GM23338 (cell line): ENCODE data around the gene F7. TPM values are rescaled to one million over a fixed set of nuclear protein-coding genes. Genes with fewer than 3 reads are reported as not detected.
"Not testable (repeated sequence)": the region's sequence is repeated elsewhere in the genome, so short reads cannot be mapped to it uniquely, and the experiment has no call there.

ENCODE experiments used
- ATAC-seq: fragments of 200-7000 bp; cut with Tn5 transposase; 3 replicates; pipeline ENCODE4 v1.9.1; 2020
- DNase-seq: peaks from one replicate; pipeline ENCODE4 v3.0.0-alpha.2; 2015; ENCODE audit warnings: low spot score
- H2AFZ ChIP-seq: fragments of 200-600 bp; sonication (generic); 2 replicates; pipeline ENCODE4 v1.8.0; 2016; ENCODE audit warnings: antibody characterized with exemption, mild to moderate bottlenecking, moderate library complexity
- H3F3A ChIP-seq: fragments of 200-600 bp; sonication (generic); replicated peaks from 2 replicates; pipeline ENCODE4 v1.8.0; 2017; ENCODE audit warnings: antibody characterized with exemption, mixed run types, low read depth
- H3K27ac ChIP-seq: fragments of 200-600 bp; sonication (generic); 2 replicates; pipeline ENCODE4 v1.6.1; 2016; ENCODE audit warnings: low read depth
- H3K27me3 ChIP-seq: fragments of 200-600 bp; sonication (generic); 2 replicates; pipeline ENCODE4 v1.8.0; 2016; ENCODE audit warnings: mild to moderate bottlenecking, mixed run types, moderate library complexity; ENCODE audit not compliant: insufficient read depth
- H3K36me3 ChIP-seq: fragments of 200-600 bp; sonication (generic); 2 replicates; pipeline ENCODE4 v1.8.0; 2016; ENCODE audit warnings: mild to moderate bottlenecking; ENCODE audit not compliant: insufficient read depth
- H3K4me1 ChIP-seq: fragments of 200-600 bp; sonication (generic); 2 replicates; pipeline ENCODE4 v1.8.0; 2016; ENCODE audit warnings: mild to moderate bottlenecking, moderate library complexity; ENCODE audit not compliant: insufficient read depth
- H3K4me2 ChIP-seq: fragments of 200-600 bp; sonication (generic); 2 replicates; pipeline ENCODE4 v1.7.1; 2017; ENCODE audit warnings: mixed run types
- H3K4me3 ChIP-seq: fragments of 200-600 bp; sonication (generic); 2 replicates; pipeline ENCODE4 v1.6.1; 2016; ENCODE audit warnings: mixed run types
- H3K79me2 ChIP-seq: fragments of 200-600 bp; sonication (generic); replicated peaks from 2 replicates; pipeline ENCODE4 v1.8.0; 2017; ENCODE audit warnings: mild to moderate bottlenecking; ENCODE audit not compliant: insufficient read depth
- H3K9me2 ChIP-seq: fragments of 200-600 bp; sonication (generic); 2 replicates; pipeline ENCODE4 v1.8.0; 2017; ENCODE audit not compliant: insufficient read depth
- H4K20me1 ChIP-seq: fragments of 200-600 bp; sonication (generic); replicated peaks from 2 replicates; pipeline ENCODE4 v1.8.0; 2017; ENCODE audit warnings: mild to moderate bottlenecking; ENCODE audit not compliant: insufficient read depth
- H3K27ac Mint-ChIP-seq: 2 replicates; pipeline ENCODE4 v1.8.0; 2020; ENCODE audit warnings: inconsistent platforms, mild to moderate bottlenecking, moderate library complexity, mixed read lengths
- H3K27me3 Mint-ChIP-seq: 3 replicates; pipeline ENCODE4 v1.8.0; 2022; ENCODE audit warnings: low read depth, mild to moderate bottlenecking, moderate library complexity, mixed read lengths, inconsistent platforms; ENCODE audit not compliant: insufficient read depth, poor library complexity
- H3K36me3 Mint-ChIP-seq: 3 replicates; pipeline ENCODE4 v1.8.0; 2021; ENCODE audit warnings: low read depth, mild to moderate bottlenecking, inconsistent platforms, moderate library complexity, mixed read lengths
- H3K4me1 Mint-ChIP-seq: 3 replicates; pipeline ENCODE4 v1.8.0; 2020; ENCODE audit warnings: mild to moderate bottlenecking, inconsistent platforms, mixed read lengths
- H3K4me3 Mint-ChIP-seq: 3 replicates; pipeline ENCODE4 v1.8.0; 2021; ENCODE audit warnings: moderate library complexity, mild to moderate bottlenecking, inconsistent platforms, mixed read lengths
- H3K9me3 Mint-ChIP-seq: 3 replicates; pipeline ENCODE4 v1.8.0; 2020; ENCODE audit warnings: moderate library complexity, mild to moderate bottlenecking, inconsistent platforms, mixed read lengths
- CREB1 ChIP-seq: fragments of 250-450 bp; sonication (Bioruptor Pico); IDR thresholded peaks from 2 replicates; pipeline ENCODE4 v1.5.0; 2020; ENCODE audit warnings: low read depth, mild to moderate bottlenecking, moderate library complexity
- CTCF ChIP-seq, 2 experiments: fragments of 200-600 bp in 1 of 2; sonication (generic) in 1 of 2; conservative IDR thresholded peaks; 2 replicates each; pipeline versions ENCODE4 v1.5.1 to v1.6.1; 2016 to 2017; ENCODE audit warnings: antibody characterized with exemption in 2 of 2, low read depth in 2 of 2, mild to moderate bottlenecking in 2 of 2, moderate library complexity in 1 of 2
- EZH2 ChIP-seq: fragments of 200-600 bp; sonication (generic); IDR thresholded peaks from one replicate; pipeline ENCODE4 v1.8.0; 2017; ENCODE audit warnings: antibody characterized with exemption, mild to moderate bottlenecking, low read depth; ENCODE audit not compliant: unreplicated experiment
- EZH2phosphoT487 ChIP-seq: fragments of 200-600 bp; sonication (generic); IDR thresholded peaks from one replicate; pipeline ENCODE4 v1.8.1; 2018; ENCODE audit warnings: antibody characterized with exemption; ENCODE audit not compliant: unreplicated experiment
- JUNB ChIP-seq: IDR thresholded peaks from one replicate; pipeline ENCODE4 v1.6.1; 2016; ENCODE audit warnings: antibody characterized with exemption; ENCODE audit not compliant: unreplicated experiment
- NANOG ChIP-seq: IDR thresholded peaks from 2 replicates; pipeline ENCODE4 v1.6.1; 2016; ENCODE audit warnings: antibody characterized with exemption, borderline replicate concordance
- POLR2AphosphoS5 ChIP-seq: IDR thresholded peaks from 2 replicates; pipeline ENCODE4 v1.6.1; 2016; ENCODE audit warnings: antibody characterized with exemption, low read depth
- STAT1 ChIP-seq: IDR thresholded peaks from one replicate; pipeline ENCODE4 v1.6.1; 2016; ENCODE audit warnings: antibody characterized with exemption; ENCODE audit not compliant: unreplicated experiment
- ZNF114 ChIP-seq: fragments of 250-450 bp; sonication (Bioruptor Pico); IDR thresholded peaks from 2 replicates; pipeline ENCODE4 v1.5.0; 2020; ENCODE audit warnings: mild to moderate bottlenecking, moderate library complexity
- ZNF331 ChIP-seq: fragments of 250-450 bp; sonication (Bioruptor Pico); IDR thresholded peaks from 2 replicates; pipeline ENCODE4 v1.5.0; 2020; ENCODE audit warnings: low read depth, mild to moderate bottlenecking, moderate library complexity
- polyA plus RNA-seq: library from polyadenylated mRNA; unstranded; fragments of >200 nt; fragmentation: Nextera tagmentation; extraction: Ambion mirVana; gene quantifications from 2 replicates; pipeline ENCODE4 v1.2.1, GENCODE V29; 2016
- total RNA-seq: library from RNA; depleted of rRNA; stranded (reverse); fragments of >200 nt; shearing (Covaris generic); gene quantifications from 2 replicates; pipeline ENCODE4 v1.2.3, GENCODE V29; 2014

F7 gene
- total and polyA plus RNA-seq, 2 experiments from 2014 or later, result 0.16 to 0.24 TPM

GRCh38 chr13:113110852-113111315 lies 5.3 kb downstream of the F7 start (continued):
- TF ChIP-seq STAT1 (no peak), EZH2phosphoT487 (no peak), EZH2 (no peak), CTCF (conservative IDR thresholded peaks at IDR 0.05; ENCODE audit: low read depth in 2 of 2) (no peak)

- ATAC-seq, DNase-seq, H3K9me2 ChIP-seq, H3K4me3 ChIP-seq, H3K9me3 Mint-ChIP-seq, H3K4me2 ChIP-seq, H3K4me3 Mint-ChIP-seq, H3K79me2 ChIP-seq, H3K36me3 Mint-ChIP-seq, H4K20me1 ChIP-seq, H3F3A ChIP-seq, H3K36me3 ChIP-seq, H3K27ac ChIP-seq, H3K27ac Mint-ChIP-seq, H3K4me1 ChIP-seq, H3K4me1 Mint-ChIP-seq, H2AFZ ChIP-seq: not testable (repeated sequence)
- H3K27me3 Mint-ChIP-seq, result peaks cover 23% of the 10 kb centered on the region
- H3K27me3 ChIP-seq, result peaks cover 28% of the 10 kb centered on the region
Observed at GRCh38 chr13:113111821-113112220, 6.2 kb downstream of the F7 start.

GRCh38 chr13:113112475-113112874 lies 6.9 kb downstream of the F7 start:
- not testable (repeated sequence) for H3K4me2 ChIP-seq, H3K27ac ChIP-seq, H3K27ac Mint-ChIP-seq, ATAC-seq, H3K4me1 ChIP-seq, H3K9me2 ChIP-seq, H3K4me1 Mint-ChIP-seq, H4K20me1 ChIP-seq, H2AFZ ChIP-seq, H3K4me3 Mint-ChIP-seq, H3K4me3 ChIP-seq, H3K36me3 Mint-ChIP-seq, H3K36me3 ChIP-seq, H3K79me2 ChIP-seq, H3F3A ChIP-seq, DNase-seq, H3K9me3 Mint-ChIP-seq
- H3K27me3 ChIP-seq, result peaks cover 28% of the 10 kb centered on the region
- H3K27me3 Mint-ChIP-seq, result peaks cover 23% of the 10 kb centered on the region

- H3K36me3 Mint-ChIP-seq, result peaks cover 4% of the 10 kb centered on the region; the same call in 2 of the 3 replicates
- H3K4me3 Mint-ChIP-seq, result no peak overlapping the region
- no peaks in the 10 kb centered on the region for H3K9me2 ChIP-seq
- no peak overlapping the region for H3K27ac ChIP-seq
- H3K4me2 ChIP-seq, result no peak overlapping the region
- no peaks in the 10 kb centered on the region for H3K36me3 ChIP-seq
- no peak for DNase-seq
- H3K4me3 ChIP-seq, result no peak overlapping the region
- H3K4me1 ChIP-seq, result no peaks in the 10 kb centered on the region
- H2AFZ ChIP-seq, result no peak overlapping the region
- no peak overlapping the region for H3K27ac Mint-ChIP-seq
- no peaks in the 10 kb centered on the region for H3K4me1 Mint-ChIP-seq
- no peak for ATAC-seq
- H3K9me3 Mint-ChIP-seq, result peaks cover 7% of the 10 kb centered on the region; the same call in 2 of the 3 replicates
- no peaks in the 10 kb centered on the region for H3K79me2 ChIP-seq
- no peaks in the 10 kb centered on the region for H4K20me1 ChIP-seq
- no peaks in the 10 kb centered on the region for H3F3A ChIP-seq
- peaks cover 28% of the 10 kb centered on the region for H3K27me3 ChIP-seq
- peaks cover 23% of the 10 kb centered on the region for H3K27me3 Mint-ChIP-seq
- TF ChIP-seq JUNB (no peak), EZH2 (no peak), EZH2phosphoT487 (no peak), ZNF114 (CRISPR knock-in tag) (no peak), ZNF331 (CRISPR knock-in tag) (no peak), POLR2AphosphoS5 (no peak), NANOG (no peak), CREB1 (CRISPR knock-in tag) (no peak)
Observed at GRCh38 chr13:113112893-113113845, 7.6 kb downstream of the F7 start.
